DOHH2 (cell line): ENCODE results near the gene PACSIN1.

Experiments used
- EZH2phosphoT487 ChIP-seq: fragments of 200-600 bp; sonication (generic); IDR thresholded peaks from 2 replicates; pipeline ENCODE4 v1.6.1; 2017; ENCODE audit warnings: borderline replicate concordance, mild to moderate bottlenecking, antibody characterized with exemption, low read length, moderate library complexity, mixed read lengths
- TF ChIP-seq, protein P1 (sequence below): fragments of 200-600 bp; sonication (generic); IDR thresholded peaks from one replicate; pipeline ENCODE4 v1.5.1; 2014; ENCODE audit warnings: antibody characterized with exemption, mild to moderate bottlenecking, low read depth, low read length; ENCODE audit not compliant: poor library complexity, severe bottlenecking

DNA sequence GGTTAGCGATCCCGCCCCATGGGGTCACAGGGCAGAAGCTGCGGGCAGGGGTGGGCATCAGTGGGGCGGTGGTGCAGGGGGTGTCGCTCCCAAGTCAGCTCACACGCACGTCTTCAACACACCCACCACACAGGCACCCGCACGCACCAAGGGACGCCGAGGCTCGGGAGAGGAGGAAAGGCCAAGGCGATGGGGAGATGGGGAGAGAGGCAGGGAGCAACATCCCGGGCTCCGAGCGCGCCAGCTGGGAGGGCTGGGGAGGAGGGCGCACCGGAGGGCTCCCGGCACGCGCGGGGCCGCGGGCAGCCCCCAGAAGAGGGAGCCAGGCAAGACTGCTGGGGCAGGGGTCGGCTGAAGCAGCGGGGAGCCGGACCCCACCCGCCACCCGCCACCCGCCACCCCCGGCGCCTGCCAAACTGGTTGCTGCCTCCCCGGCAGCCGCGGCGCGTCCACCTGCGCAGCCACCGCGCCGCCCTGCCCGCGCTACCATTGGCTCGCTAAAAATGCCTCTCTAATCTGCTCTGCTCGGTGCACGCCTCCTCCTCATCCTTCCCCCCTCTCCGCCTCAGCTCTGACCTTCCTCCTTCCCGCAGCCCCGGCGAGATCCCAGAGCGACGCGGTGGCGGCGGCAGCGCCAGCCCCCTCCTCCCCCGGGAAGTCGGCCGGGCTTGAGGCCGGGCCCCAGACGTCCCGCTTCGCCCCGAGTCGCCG, at the start of gene PACSIN1:
- TF ChIP-seq, protein P1, sequence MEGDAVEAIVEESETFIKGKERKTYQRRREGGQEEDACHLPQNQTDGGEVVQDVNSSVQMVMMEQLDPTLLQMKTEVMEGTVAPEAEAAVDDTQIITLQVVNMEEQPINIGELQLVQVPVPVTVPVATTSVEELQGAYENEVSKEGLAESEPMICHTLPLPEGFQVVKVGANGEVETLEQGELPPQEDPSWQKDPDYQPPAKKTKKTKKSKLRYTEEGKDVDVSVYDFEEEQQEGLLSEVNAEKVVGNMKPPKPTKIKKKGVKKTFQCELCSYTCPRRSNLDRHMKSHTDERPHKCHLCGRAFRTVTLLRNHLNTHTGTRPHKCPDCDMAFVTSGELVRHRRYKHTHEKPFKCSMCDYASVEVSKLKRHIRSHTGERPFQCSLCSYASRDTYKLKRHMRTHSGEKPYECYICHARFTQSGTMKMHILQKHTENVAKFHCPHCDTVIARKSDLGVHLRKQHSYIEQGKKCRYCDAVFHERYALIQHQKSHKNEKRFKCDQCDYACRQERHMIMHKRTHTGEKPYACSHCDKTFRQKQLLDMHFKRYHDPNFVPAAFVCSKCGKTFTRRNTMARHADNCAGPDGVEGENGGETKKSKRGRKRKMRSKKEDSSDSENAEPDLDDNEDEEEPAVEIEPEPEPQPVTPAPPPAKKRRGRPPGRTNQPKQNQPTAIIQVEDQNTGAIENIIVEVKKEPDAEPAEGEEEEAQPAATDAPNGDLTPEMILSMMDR: no peak
- no peak for TF ChIP-seq EZH2phosphoT487
